Prostate gland (tissue), 2 donors: ENCODE data around the gene ZNF260. TPM values are rescaled to one million over a fixed set of nuclear protein-coding genes. Genes with fewer than 3 reads are reported as not detected.

Experiments
- DNase-seq: peaks from one replicate; pipeline ENCODE4 v3.0.0-alpha.2; 2019; ENCODE audit warnings: low spot score
- H3K27ac ChIP-seq, 2 donors: fragments of 200-600 bp; sonication (generic); 2 replicates each; pipeline ENCODE4 v1.5.1; 2017 to 2019
- H3K27me3 ChIP-seq: fragments of 200-600 bp; sonication (generic); replicated peaks from 2 replicates; pipeline ENCODE4 v1.5.1; 2019; ENCODE audit not compliant: insufficient read depth
- H3K36me3 ChIP-seq, 2 donors: fragments of 200-600 bp; sonication (generic); 1 replicate in 1 of 2; 2 replicates in 1 of 2; pipeline versions ENCODE4 v1.5.1 to v1.8.1; 2017 to 2019
- H3K4me1 ChIP-seq: fragments of 200-600 bp; sonication (generic); replicated peaks from 2 replicates; pipeline ENCODE4 v1.5.1; 2019
- H3K4me3 ChIP-seq, 2 donors: fragments of 200-600 bp; sonication (generic); 2 replicates each; pipeline ENCODE4 v1.5.1; 2017 to 2019
- H3K9me3 ChIP-seq: fragments of 200-600 bp; sonication (generic); 2 replicates; pipeline ENCODE4 v1.5.1; 2017
- POLR2A ChIP-seq: fragments of 450-650 bp; IDR thresholded peaks from one replicate; pipeline ENCODE4 v1.6.1; 2016; ENCODE audit warnings: antibody characterized with exemption, mild to moderate bottlenecking
- POLR2AphosphoS5 ChIP-seq: sonication (generic); formaldehyde crosslinking; IDR thresholded peaks from one replicate; pipeline ENCODE4 v1.6.1; 2017; ENCODE audit warnings: antibody characterized with exemption
- WGBS: methylation state at CpG from one replicate; pipeline ENCODE4 v1.1.5; 2018; 5-methylcytosine and 5-hydroxymethylcytosine counted together
- intact Hi-C: fragments of 100-400 bp; cut with DNase I; formaldehyde crosslinking; loops from one replicate; pipeline ENCODE4 v1.14.2; 2022
- total RNA-seq, 2 donors: library from RNA; depleted of rRNA; stranded (reverse); fragments of >200 nt; gene quantifications; one replicate each; pipeline ENCODE4 v1.1.0, GENCODE V29; 2016
- TF ChIP-seq, protein P1 (sequence below), 4 experiments: fragments of 200-600 bp in 2 of 4; fragments of 450-650 bp in 2 of 4; sonication (generic) in 2 of 4; IDR thresholded peaks; 1 replicate in 3 of 4; 2 replicates in 1 of 4; pipeline ENCODE4 v1.5.1; 2016 to 2019; ENCODE audit warnings: antibody characterized with exemption in 4 of 4, mild to moderate bottlenecking in 2 of 4, moderate library complexity in 2 of 4

The ZNF260 gene
- total RNA-seq, 2 donors from 2014 or later: 6.2 to 11.9 TPM

DNA sequence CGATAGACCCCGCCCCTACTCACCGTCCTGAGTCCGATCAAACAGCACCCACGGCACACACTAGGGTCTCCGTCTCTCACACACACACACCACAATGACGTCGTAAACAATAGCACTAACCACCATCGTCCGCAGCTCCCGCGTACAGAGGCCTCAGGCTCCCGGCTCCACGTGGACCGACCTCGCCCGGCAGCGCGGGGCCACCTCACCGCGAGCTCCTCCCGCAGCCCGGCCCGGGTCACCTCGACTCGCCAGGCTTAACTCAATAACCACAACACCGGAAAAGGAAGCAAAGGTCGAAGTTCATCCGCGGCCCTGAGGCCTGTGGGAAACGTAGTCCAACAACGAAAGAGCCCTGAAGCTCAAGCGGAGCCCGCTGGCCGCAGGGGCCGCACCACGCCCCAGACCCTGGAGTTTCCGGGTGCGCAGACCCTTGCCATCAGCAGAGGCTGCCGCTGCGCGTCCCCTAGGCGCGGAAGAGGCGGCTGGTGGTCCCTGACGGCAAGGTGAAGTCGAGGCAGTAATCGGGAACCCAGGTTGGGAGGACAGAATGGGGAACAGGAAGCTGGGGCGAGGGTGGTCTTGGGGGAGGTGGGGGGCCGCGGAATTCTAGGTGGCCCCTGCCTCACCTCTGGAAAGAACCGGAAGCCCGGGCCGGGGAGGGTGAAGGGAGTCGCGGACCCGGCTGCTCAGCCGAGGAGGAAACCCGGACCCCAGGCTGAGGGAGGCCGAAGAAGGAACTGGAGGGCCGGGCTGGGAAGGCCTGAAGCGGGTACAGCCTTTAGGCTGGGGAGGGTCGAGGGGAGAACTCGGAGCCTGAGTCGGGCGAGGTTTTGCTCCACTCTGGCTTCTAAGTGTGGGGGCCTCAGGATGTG lies 45.2 kb upstream of the ZNF260 start, which contains the start of gene ZNF529:
ZNF529 (minus strand) TSS at position 273 of the 875 bp plus-strand sequence. CDS start 946 bp downstream, outside the sequence.
- peaks cover 0 to 8% of the 10 kb centered on the region in 2 donors for H3K36me3 ChIP-seq
- TF ChIP-seq POLR2A: peak; percentile 69
- TF ChIP-seq POLR2AphosphoS5: peak; percentile 95
- TF ChIP-seq, protein P1, sequence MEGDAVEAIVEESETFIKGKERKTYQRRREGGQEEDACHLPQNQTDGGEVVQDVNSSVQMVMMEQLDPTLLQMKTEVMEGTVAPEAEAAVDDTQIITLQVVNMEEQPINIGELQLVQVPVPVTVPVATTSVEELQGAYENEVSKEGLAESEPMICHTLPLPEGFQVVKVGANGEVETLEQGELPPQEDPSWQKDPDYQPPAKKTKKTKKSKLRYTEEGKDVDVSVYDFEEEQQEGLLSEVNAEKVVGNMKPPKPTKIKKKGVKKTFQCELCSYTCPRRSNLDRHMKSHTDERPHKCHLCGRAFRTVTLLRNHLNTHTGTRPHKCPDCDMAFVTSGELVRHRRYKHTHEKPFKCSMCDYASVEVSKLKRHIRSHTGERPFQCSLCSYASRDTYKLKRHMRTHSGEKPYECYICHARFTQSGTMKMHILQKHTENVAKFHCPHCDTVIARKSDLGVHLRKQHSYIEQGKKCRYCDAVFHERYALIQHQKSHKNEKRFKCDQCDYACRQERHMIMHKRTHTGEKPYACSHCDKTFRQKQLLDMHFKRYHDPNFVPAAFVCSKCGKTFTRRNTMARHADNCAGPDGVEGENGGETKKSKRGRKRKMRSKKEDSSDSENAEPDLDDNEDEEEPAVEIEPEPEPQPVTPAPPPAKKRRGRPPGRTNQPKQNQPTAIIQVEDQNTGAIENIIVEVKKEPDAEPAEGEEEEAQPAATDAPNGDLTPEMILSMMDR (IDR thresholded peaks at IDR 0.05): no peak
- no peaks in the 10 kb centered on the region for H3K9me3 ChIP-seq
- peak within 1 kb of the TSS; percentile 80 to 82 for H3K27ac ChIP-seq
- intact Hi-C loops: no loop called here
- under 1% methylated on average over 66 of the region's 66 CpGs for WGBS
- peak; percentile 88 for DNase-seq
- H3K4me3 ChIP-seq: peak within 1 kb of the TSS; percentile 68 to 81
- no peaks in the 10 kb centered on the region for H3K27me3 ChIP-seq
- no peaks in the 10 kb centered on the region for H3K4me1 ChIP-seq

DNA sequence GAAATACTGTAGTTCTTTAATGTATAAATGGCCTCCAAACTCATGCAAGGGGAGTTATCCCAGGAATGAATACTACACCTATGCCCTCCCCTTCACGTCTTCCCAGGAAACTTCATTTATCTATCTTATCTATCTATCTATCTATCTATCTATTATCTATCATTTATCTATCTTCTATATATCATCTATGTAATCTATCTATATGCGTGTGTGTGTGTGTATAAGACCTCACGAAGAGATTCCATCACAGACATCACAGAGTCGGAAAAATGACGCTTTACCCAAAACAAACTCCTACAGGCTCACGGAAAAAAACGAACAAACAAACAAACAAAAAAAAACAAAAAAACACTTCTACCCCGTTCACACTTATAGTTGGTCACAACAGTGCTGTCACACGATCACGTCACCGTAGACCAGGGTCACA lies 44.5 kb upstream of the ZNF260 start:
- intact Hi-C loops: no loop called here
- no peaks in the 10 kb centered on the region for H3K27me3 ChIP-seq
- TF ChIP-seq POLR2AphosphoS5 (no peak), POLR2A (no peak)
- TF ChIP-seq, protein P1 (IDR thresholded peaks at IDR 0.05): no peak
- DNase-seq: no peak
- H3K36me3 ChIP-seq: peaks cover 0 to 6% of the 10 kb centered on the region in 2 donors
- H3K4me1 ChIP-seq: no peaks in the 10 kb centered on the region
- no peaks in the 10 kb centered on the region for H3K9me3 ChIP-seq
- peak overlapping the region; percentile 68 to 81 for H3K4me3 ChIP-seq
- WGBS: under 1% methylated on average over 11 of the region's 11 CpGs
- H3K27ac ChIP-seq: peak overlapping the region; percentile 80 to 82

DNA sequence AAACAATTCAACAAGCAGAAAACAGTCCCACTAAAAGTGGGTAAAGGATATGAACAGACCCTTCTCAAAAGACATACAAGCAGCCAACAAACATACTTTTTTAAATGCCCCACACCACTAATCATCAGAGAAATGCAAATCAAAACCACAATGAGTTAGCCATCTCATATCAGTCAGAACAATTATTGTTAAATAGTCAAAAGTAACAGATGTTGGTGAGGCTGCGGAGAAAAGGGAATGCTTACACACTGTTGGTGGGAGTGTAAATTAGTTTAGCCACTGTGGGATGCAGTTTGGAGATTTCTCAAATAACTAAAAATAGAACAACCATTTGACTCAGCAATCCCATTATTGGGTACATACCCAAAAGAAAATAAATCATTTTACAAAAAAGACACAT lies 36.3 kb upstream of the ZNF260 start:
- Histone ChIP-seq H3K27me3 (no peaks in the 10 kb centered on the region), H3K36me3 (no peaks in the 10 kb centered on the region), H3K27ac (no peak overlapping the region), H3K4me1 (no peaks in the 10 kb centered on the region), H3K9me3 (no peaks in the 10 kb centered on the region), H3K4me3 (no peak overlapping the region)
- no peak for DNase-seq
- 98% methylated on average over 1 of the region's 1 CpG for WGBS
- intact Hi-C loops: no loop called here
- TF ChIP-seq POLR2A (no peak), POLR2AphosphoS5 (no peak)
- TF ChIP-seq, protein P1 (IDR thresholded peaks at IDR 0.05): no peak

DNA sequence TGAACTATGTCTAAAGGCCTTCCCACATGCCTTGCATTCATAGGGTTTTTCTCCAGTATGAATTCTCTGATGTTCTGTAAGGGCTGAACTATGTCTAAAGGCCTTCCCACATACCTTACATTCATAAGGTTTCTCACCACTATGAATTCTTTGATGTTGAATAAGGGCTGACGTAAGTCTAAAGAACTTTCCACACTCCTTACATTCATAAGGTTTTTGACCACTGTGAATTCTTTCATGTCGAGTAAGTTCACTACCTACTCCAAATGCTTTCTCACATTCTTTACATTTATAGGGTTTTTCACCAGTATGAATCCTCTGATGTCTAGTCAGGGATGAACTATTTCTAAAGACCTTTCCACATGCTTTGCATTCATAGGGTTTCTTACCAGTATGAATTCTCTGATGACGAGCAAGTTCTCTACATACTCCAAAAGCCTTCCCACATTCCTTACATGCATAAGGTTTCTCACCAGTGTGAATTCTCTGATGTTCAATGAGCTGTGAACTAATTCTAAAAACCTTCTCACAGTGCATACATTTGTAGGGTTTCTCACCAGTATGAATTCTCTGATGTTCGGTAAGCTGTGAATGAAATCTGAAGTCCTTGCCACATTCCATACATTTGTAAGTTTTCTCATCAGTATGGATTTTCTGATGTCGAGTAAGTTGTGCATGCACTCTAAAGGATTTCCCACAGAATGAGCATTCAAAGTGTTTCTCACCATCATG lies 19.1 kb upstream of the ZNF260 start:
- no peak for TF ChIP-seq POLR2AphosphoS5
- TF ChIP-seq POLR2A: no peak
- TF ChIP-seq, protein P1 (IDR thresholded peaks at IDR 0.05): no peak
- Histone ChIP-seq H3K4me1 (no peaks in the 10 kb centered on the region), H3K4me3 (no peak overlapping the region), H3K27me3 (no peaks in the 10 kb centered on the region), H3K27ac (no peak overlapping the region), H3K36me3 (peaks cover 8 to 21% of the 10 kb centered on the region in 2 donors), H3K9me3 (peaks cover 5% of the 10 kb centered on the region)
- DNase-seq: no peak
- WGBS: over 99% methylated on average over 5 of the region's 5 CpGs
- intact Hi-C loops: no loop called here
